Brain microvascular endothelial cell (primary cell): Measurements from ENCODE around the gene GASK1A.
A peak's percentile ranks its signal among the peaks of the same experiment; 100 is the strongest.

Experiments
- DNase-seq: peaks from one replicate; pipeline ENCODE4 v3.0.0-alpha.2; 2020
- H3K27ac ChIP-seq: fragments of 250-450 bp; sonication (Bioruptor Pico); 2 replicates; pipeline ENCODE4 v1.5.1; 2020; ENCODE audit warnings: mild to moderate bottlenecking, moderate library complexity
- H3K27me3 ChIP-seq: fragments of 250-450 bp; sonication (Bioruptor Pico); replicated peaks from 2 replicates; pipeline ENCODE4 v1.5.1; 2020; ENCODE audit warnings: mild to moderate bottlenecking
- H3K36me3 ChIP-seq: fragments of 250-450 bp; sonication (Bioruptor Pico); replicated peaks from 2 replicates; pipeline ENCODE4 v1.5.1; 2020; ENCODE audit warnings: mild to moderate bottlenecking
- H3K4me3 ChIP-seq: 2 replicates; pipeline ENCODE4 v1.5.1; 2011; ENCODE audit warnings: low read depth, mild to moderate bottlenecking, control low read depth, low read length, moderate library complexity
- CTCF ChIP-seq: IDR thresholded peaks from 2 replicates; pipeline ENCODE4 v1.5.1; 2011; ENCODE audit warnings: low read depth, mild to moderate bottlenecking, moderate library complexity, low read length, control low read depth, inconsistent platforms; ENCODE audit errors: missing control alignments
- in situ Hi-C: cut with HindIII; loops from 2 replicates; pipeline ENCODE4 v1.10.0; 2017; ENCODE audit warnings: low sequenced_read_pairs, low pct_ligation_motif_present

Gene GASK1A

GRCh38 chr3:42996021-42996420, 16.9 kb downstream of the GASK1A start:
- H3K27me3 ChIP-seq = no peaks in the 10 kb centered on the region
- in situ Hi-C loops = no loop called here

DNA sequence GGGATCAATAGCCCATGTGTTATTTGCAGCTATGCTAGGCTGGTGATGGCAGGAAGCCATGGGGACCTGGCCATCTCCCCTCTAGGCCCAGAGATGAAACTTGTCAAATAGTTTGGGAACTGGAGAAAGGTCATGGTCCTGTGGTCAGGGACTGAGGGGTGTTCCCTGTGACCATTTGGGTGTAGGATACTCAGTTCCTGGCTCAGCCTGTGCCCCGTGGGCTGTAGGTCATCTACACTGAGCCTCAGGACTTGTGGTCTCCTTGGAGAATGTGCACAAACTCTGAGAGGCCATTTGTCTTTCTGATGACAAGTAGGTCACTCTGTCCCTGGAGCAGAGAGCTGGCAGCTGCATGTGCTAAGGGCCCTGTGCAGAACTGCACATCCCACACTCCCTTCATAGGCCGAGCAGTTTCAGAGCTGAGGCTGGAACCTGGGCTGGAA, 17.5 kb downstream of the GASK1A start:
- H3K4me3 ChIP-seq = no peak overlapping the region
- H3K27me3 ChIP-seq = no peaks in the 10 kb centered on the region
- in situ Hi-C loops = no loop called here
- DNase-seq = no peak
- TF ChIP-seq CTCF = no peak
- no peak overlapping the region for H3K27ac ChIP-seq
- no peaks in the 10 kb centered on the region for H3K36me3 ChIP-seq

More at GRCh38 chr3:42996021-42996420, 16.9 kb downstream of the GASK1A start:
- Histone ChIP-seq H3K27ac (no peak overlapping the region), H3K4me3 (no peak overlapping the region), H3K36me3 (no peaks in the 10 kb centered on the region)
- DNase-seq = no peak
- no peak for TF ChIP-seq CTCF

GRCh38 chr3:42999212-42999611, 20.1 kb downstream of the GASK1A start:
- Histone ChIP-seq H3K27me3 (no peaks in the 10 kb centered on the region), H3K36me3 (no peaks in the 10 kb centered on the region), H3K4me3 (no peak overlapping the region), H3K27ac (no peak overlapping the region)
- in situ Hi-C loops = no loop called here
- no peak for DNase-seq
- TF ChIP-seq CTCF = no peak

- no peaks in the 10 kb centered on the region for H3K27me3 ChIP-seq
- in situ Hi-C loops = no loop called here
Measured at GRCh38 chr3:42999632-43000031, 20.5 kb downstream of the GASK1A start.

DNA sequence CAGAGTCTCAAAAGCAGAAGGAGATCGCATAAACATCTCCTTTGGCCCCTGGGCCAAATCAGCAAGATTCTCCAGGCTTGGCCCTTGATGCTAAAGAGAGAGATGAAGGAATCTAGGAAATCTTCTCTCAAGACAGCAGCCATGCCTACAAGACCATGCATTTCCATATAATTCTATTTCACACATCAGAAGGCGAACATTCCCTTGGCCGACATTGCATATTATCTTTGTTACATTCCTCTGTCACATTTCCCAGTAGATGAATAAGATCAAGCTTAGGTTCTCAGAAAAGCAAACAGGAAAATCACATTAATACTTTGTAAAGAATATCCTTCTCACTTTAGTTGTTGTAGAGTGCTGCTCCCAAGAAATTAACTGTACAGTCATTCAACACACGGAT, 21.3 kb downstream of the GASK1A start:
- no peaks in the 10 kb centered on the region for H3K27me3 ChIP-seq
- no peak for TF ChIP-seq CTCF
- DNase-seq = no peak

More at GRCh38 chr3:42999632-43000031, 20.5 kb downstream of the GASK1A start:
- no peak for DNase-seq
- Histone ChIP-seq H3K27ac (no peak overlapping the region), H3K4me3 (no peak overlapping the region), H3K36me3 (no peaks in the 10 kb centered on the region)
- no peak for TF ChIP-seq CTCF

GRCh38 chr3:43001094-43001553, 22.0 kb downstream of the GASK1A start:
- in situ Hi-C loops = no loop called here
- peak; percentile 72 for DNase-seq
- H3K36me3 ChIP-seq = no peaks in the 10 kb centered on the region

More for the DNA sequence above, 21.3 kb downstream of the GASK1A start:
- Histone ChIP-seq H3K27ac (no peak overlapping the region), H3K36me3 (no peaks in the 10 kb centered on the region), H3K4me3 (no peak overlapping the region)
- in situ Hi-C loops = no loop called here

More at GRCh38 chr3:43001094-43001553, 22.0 kb downstream of the GASK1A start:
- Histone ChIP-seq H3K27me3 (no peaks in the 10 kb centered on the region), H3K27ac (no peak overlapping the region), H3K4me3 (no peak overlapping the region)
- TF ChIP-seq CTCF = no peak
